Glutamatergic neuron (in vitro differentiated cells): Measurements from ENCODE around the gene HOTAIR. TPM values are rescaled to one million over a fixed set of nuclear protein-coding genes. Genes with fewer than 3 reads are reported as not detected.

ENCODE experiments used
- DNase-seq: peaks from one replicate; pipeline ENCODE4 v3.0.0; 2022
- H3K27ac Mint-ChIP-seq: one replicate; pipeline ENCODE4 v1.8.0; 2020; ENCODE audit warnings: mild to moderate bottlenecking, mixed read lengths, inconsistent platforms; ENCODE audit not compliant: unreplicated experiment
- H3K27me3 Mint-ChIP-seq: one replicate; pipeline ENCODE4 v1.8.0; 2020; ENCODE audit warnings: mild to moderate bottlenecking, moderate library complexity, mixed read lengths, inconsistent platforms; ENCODE audit not compliant: unreplicated experiment
- H3K36me3 Mint-ChIP-seq: one replicate; pipeline ENCODE4 v1.8.0; 2020; ENCODE audit warnings: mild to moderate bottlenecking, mixed read lengths, inconsistent platforms; ENCODE audit not compliant: unreplicated experiment
- H3K4me1 Mint-ChIP-seq: one replicate; pipeline ENCODE4 v1.8.0; 2020; ENCODE audit warnings: mild to moderate bottlenecking, low read depth, mixed read lengths, inconsistent platforms; ENCODE audit not compliant: unreplicated experiment
- H3K4me3 Mint-ChIP-seq: one replicate; pipeline ENCODE4 v1.8.0; 2020; ENCODE audit warnings: mild to moderate bottlenecking, mixed read lengths, inconsistent platforms; ENCODE audit not compliant: unreplicated experiment
- H3K9me3 Mint-ChIP-seq: one replicate; pipeline ENCODE4 v1.8.0; 2020; ENCODE audit warnings: mild to moderate bottlenecking, moderate library complexity, mixed read lengths, inconsistent platforms; ENCODE audit not compliant: unreplicated experiment
- total RNA-seq: library from RNA; stranded (reverse); fragmentation: NEBNext Ultra II Directional; extraction: Animal tissue kit (Norgen Biotek cat#: 25700); gene quantifications from one replicate; pipeline ENCODE4 v1.2.1, GENCODE V29; 2021; ENCODE audit not compliant: unreplicated experiment
- TF ChIP-seq, protein P1 (sequence below): fragments of 200-600 bp; sonication (generic); IDR thresholded peaks from one replicate; pipeline ENCODE4 v1.5.0; 2021; ENCODE audit not compliant: partially characterized antibody, unreplicated experiment

Gene HOTAIR
- total RNA-seq, 1 donor from 2014 or later: not detected

DNA sequence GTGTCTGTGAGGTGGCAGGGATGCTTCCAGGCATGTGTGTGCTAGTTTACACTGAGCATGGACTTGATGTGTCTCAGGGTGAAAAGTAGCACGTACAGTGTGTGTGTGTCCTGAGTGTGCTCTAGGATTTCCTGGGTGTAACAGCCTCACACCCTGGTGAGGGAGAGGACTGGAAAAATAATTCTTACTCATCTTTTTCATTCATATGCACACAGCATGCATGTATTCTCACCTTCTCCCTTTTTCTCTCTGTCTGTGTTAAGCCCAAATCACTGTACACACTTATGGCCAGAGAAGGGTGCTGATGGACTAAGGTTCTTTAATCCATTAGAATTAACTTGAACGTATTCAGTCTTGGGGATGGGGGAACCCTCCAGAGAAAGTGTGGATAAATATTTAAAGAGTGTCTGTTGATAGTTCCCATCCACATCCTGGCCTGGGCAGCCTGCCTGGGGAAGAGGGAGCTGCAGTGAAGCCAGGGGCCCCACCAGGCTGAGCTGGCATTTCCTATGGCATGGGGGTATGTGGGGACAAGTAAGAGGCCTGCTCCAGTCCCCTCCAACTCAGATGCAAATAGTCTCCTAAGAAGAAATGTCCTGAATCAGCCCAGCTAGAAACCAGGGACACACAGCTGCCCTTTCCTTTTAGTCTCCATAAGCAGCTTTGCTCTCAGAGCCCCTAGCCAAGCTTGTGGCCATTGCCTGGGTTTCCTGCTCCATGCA, 32.9 kb upstream of the HOTAIR start:
- Mint-ChIP-seq H3K4me3 (no peak overlapping the region), H3K4me1 (no peaks in the 10 kb centered on the region), H3K27me3 (peaks cover 46% of the 10 kb centered on the region), H3K27ac (no peak overlapping the region), H3K9me3 (peaks cover 3% of the 10 kb centered on the region), H3K36me3 (no peaks in the 10 kb centered on the region)
- TF ChIP-seq, protein P1, sequence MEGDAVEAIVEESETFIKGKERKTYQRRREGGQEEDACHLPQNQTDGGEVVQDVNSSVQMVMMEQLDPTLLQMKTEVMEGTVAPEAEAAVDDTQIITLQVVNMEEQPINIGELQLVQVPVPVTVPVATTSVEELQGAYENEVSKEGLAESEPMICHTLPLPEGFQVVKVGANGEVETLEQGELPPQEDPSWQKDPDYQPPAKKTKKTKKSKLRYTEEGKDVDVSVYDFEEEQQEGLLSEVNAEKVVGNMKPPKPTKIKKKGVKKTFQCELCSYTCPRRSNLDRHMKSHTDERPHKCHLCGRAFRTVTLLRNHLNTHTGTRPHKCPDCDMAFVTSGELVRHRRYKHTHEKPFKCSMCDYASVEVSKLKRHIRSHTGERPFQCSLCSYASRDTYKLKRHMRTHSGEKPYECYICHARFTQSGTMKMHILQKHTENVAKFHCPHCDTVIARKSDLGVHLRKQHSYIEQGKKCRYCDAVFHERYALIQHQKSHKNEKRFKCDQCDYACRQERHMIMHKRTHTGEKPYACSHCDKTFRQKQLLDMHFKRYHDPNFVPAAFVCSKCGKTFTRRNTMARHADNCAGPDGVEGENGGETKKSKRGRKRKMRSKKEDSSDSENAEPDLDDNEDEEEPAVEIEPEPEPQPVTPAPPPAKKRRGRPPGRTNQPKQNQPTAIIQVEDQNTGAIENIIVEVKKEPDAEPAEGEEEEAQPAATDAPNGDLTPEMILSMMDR: no peak
- no peak for DNase-seq

DNA sequence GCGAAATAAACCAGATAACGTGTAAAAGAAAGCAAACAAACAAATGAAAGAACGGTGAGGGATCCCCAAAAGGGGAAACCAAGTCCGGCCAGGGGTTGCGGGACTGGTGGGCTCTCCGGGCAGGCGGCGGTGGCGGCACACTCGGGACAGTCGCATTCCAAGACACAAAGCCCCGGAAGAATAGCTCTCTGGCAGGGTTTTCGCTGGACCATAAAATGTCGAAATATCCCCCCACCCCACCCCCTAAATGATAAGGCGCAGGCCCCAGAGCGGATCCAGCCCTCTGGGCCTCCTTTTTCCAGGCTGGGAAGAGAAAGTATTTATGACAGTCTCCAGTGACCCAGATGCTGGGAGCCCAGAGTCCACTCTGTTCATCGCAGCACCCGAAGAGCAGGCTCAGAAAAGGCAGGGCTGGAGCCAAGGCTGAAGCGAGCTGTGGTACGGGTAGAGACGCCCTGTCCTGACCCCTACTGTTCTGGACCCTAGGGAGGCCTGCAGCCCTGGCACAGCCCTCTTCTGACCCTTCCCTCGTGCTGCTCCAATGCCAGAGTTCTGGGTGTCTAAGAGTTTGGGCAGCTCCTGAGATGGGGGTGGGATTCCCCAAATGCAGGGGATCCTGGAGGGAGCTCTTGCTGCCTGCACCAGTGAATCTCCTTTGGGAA, 31.9 kb upstream of the HOTAIR start:
- DNase-seq: no peak
- peaks cover 45% of the 10 kb centered on the region for H3K27me3 Mint-ChIP-seq
- TF ChIP-seq, protein P1: no peak
- no peaks in the 10 kb centered on the region for H3K36me3 Mint-ChIP-seq
- peaks cover 3% of the 10 kb centered on the region for H3K9me3 Mint-ChIP-seq
- H3K4me1 Mint-ChIP-seq: no peaks in the 10 kb centered on the region
- no peak overlapping the region for H3K4me3 Mint-ChIP-seq
- no peak overlapping the region for H3K27ac Mint-ChIP-seq

DNA sequence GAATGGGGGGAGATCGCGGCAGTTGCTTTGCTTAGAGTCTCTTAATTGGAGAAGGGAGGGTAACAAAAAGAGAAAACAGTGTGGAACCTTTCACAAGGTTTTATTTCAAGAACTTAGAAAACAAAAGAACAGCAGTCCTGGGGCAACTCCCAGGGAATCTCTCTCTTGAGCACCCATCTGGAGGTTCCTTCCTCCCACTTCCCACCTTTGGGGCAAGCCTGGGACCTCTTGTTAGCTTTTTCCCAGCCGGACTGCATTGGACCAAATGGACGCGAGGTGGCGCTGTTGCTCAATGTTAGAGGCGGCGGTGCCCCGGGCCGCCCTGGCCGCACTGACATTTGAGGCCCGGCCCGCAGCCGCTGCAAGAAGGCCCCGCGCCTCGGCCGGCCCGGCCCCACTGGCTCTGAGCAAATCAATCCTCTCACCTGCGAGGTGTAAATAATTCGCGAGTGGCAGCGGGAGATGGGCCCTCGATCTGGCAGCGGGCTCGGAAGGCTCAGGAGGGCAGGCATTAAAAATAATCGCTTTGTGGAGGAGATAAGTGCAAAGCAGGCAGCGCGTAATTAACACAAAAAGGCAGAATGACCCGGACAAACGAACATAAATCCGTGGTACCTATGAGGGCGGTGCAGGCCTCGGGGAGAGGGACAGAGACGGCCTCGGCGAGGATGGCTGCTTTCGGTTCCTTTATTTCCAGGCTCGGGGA, 31.3 kb upstream of the HOTAIR start:
- Mint-ChIP-seq H3K27me3 (peaks cover 44% of the 10 kb centered on the region), H3K36me3 (no peaks in the 10 kb centered on the region), H3K9me3 (peaks cover 4% of the 10 kb centered on the region), H3K4me1 (no peaks in the 10 kb centered on the region), H3K27ac (no peak overlapping the region), H3K4me3 (no peak overlapping the region)
- TF ChIP-seq, protein P1: peak; percentile 98
- peak; percentile 91 for DNase-seq

DNA sequence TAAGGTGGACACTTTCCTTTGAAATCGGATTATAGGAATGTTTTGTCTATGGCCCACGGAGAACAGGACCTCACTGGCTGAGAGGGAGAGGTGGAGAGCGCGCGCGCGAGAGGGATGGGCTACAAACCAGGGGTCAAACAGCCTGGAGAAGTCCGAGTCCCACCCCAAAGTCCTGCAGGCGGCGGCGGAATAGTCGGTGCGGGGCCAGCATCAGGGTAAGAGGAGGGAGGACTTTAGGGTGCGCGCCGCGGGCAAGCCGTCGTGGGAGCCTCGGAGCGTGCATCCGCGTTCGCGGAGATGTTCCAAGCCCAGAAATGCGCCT, 30.7 kb upstream of the HOTAIR start:
- DNase-seq: no peak
- Mint-ChIP-seq H3K36me3 (no peaks in the 10 kb centered on the region), H3K9me3 (peaks cover 4% of the 10 kb centered on the region), H3K4me1 (no peaks in the 10 kb centered on the region), H3K4me3 (peak overlapping the region; percentile 47), H3K27me3 (peaks cover 46% of the 10 kb centered on the region), H3K27ac (no peak overlapping the region)
- TF ChIP-seq, protein P1: no peak
